K562 (cell line): Measurements from ENCODE around the gene NOTCH1. TPM values are rescaled to one million over a fixed set of nuclear protein-coding genes. Genes with fewer than 3 reads are reported as not detected.

Source experiments
- ATAC-seq: fragments of 200-7000 bp; cut with Tn5 transposase; 3 replicates; pipeline ENCODE4 v1.9.1; 2020; ENCODE audit warnings: moderate library complexity
- BruUV-seq: library from RNA; stranded (reverse); fragments of 400-500 nt; replicated peaks from 2 replicates; lab custom pipeline; 2021; lab: Mats Ljungman, UMichigan
- CTCF ChIA-PET: fragments of 300-600 bp; formaldehyde crosslinking; extraction: SDS; loops from one replicate; lab custom pipeline; 2021; ENCODE audit warnings: low intra/inter-chr PET ratio; lab: Yijun Ruan, JAX
- POLR2A ChIA-PET: fragments of 300-600, 350-650 bp; sonication (Branson Sonifier 250); formaldehyde crosslinking; extraction: SDS; loops from one replicate; lab custom pipeline; 2021; ENCODE audit warnings: antibody characterized with exemption, inconsistent platforms; lab: Yijun Ruan, JAX
- DNase-seq, 4 experiments: peaks; one replicate each; pipeline versions ENCODE4 v3.0.0 to v3.0.0-alpha.2; 2011 to 2018; ENCODE audit warnings: low spot score in 3 of 4, mixed read lengths in 3 of 4; ENCODE audit errors: extremely low read depth in 1 of 4
- FAIRE-seq: peaks from 2 replicates; lab custom pipeline; 2011; peaks lifted over from hg19 to GRCh38; lab: Jason Lieb, UNC
- H2AFZ ChIP-seq: 2 replicates; pipeline ENCODE4 v1.6.0; 2011; ENCODE audit warnings: low read depth, low read length, control low read depth, inconsistent platforms
- H3K27ac ChIP-seq: fragments of 200-600 bp; 3 replicates; pipeline ENCODE4 v1.8.0; 2011; ENCODE audit warnings: low read depth, mild to moderate bottlenecking, control low read depth, inconsistent platforms, low read length, moderate library complexity, mixed read lengths; ENCODE audit errors: extremely low read depth
- H3K27me3 ChIP-seq, 2 experiments: fragments of 300-600 bp in 1 of 2; 2 replicates in 1 of 2; 3 replicates in 1 of 2; pipeline versions ENCODE4 v1.6.0 to v1.8.0; 2011; ENCODE audit warnings: inconsistent platforms in 2 of 2, low read length in 2 of 2, mild to moderate bottlenecking in 1 of 2, mixed read lengths in 1 of 2, moderate library complexity in 1 of 2; ENCODE audit not compliant: control insufficient read depth in 2 of 2, insufficient read depth in 2 of 2
- H3K36me3 ChIP-seq: fragments of 300-600 bp; 3 replicates; pipeline ENCODE4 v1.8.0; 2011; ENCODE audit warnings: mild to moderate bottlenecking, low read length, inconsistent platforms; ENCODE audit not compliant: control insufficient read depth, insufficient read depth
- H3K4me1 ChIP-seq, 2 experiments: fragments of 200-600 bp in 1 of 2; replicated peaks in 1 of 2; 2 replicates in 1 of 2; 3 replicates in 1 of 2; pipeline versions ENCODE4 v1.5.1 to v1.8.0; 2011; ENCODE audit warnings: inconsistent platforms in 2 of 2, low read length in 2 of 2, mild to moderate bottlenecking in 1 of 2, mixed read lengths in 1 of 2, moderate library complexity in 1 of 2; ENCODE audit not compliant: control insufficient read depth in 2 of 2, insufficient read depth in 2 of 2
- H3K4me2 ChIP-seq: 2 replicates; pipeline ENCODE4 v1.6.1; 2011; ENCODE audit warnings: low read length, control low read depth, inconsistent platforms, mixed read lengths; ENCODE audit not compliant: insufficient read depth
- H3K4me3 ChIP-seq: fragments of 200-600 bp; sonication (generic), shearing (Covaris generic); 2 replicates; pipeline ENCODE4 v1.5.1; 2016; ENCODE audit warnings: control low read depth, inconsistent platforms
- H3K79me2 ChIP-seq: fragments of 200-600 bp; 3 replicates; pipeline ENCODE4 v1.8.0; 2011; ENCODE audit warnings: low read length, inconsistent platforms; ENCODE audit not compliant: control insufficient read depth, insufficient read depth
- H3K9ac ChIP-seq, 2 experiments: 2 replicates each; pipeline versions ENCODE4 v1.6.0 to v1.6.1; 2011; ENCODE audit warnings: low read depth in 2 of 2, low read length in 2 of 2, control low read depth in 1 of 2, inconsistent platforms in 1 of 2, mild to moderate bottlenecking in 1 of 2, mixed read lengths in 1 of 2; ENCODE audit not compliant: insufficient read depth in 1 of 2
- H3K9me1 ChIP-seq: one replicate; pipeline ENCODE4 v1.6.0; 2011; ENCODE audit warnings: inconsistent platforms, mild to moderate bottlenecking, low read length, moderate library complexity; ENCODE audit not compliant: control insufficient read depth, insufficient read depth
- H3K9me3 ChIP-seq: replicated peaks from 2 replicates; pipeline ENCODE4 v1.5.1; 2011; ENCODE audit warnings: low read depth, low read length, inconsistent platforms; ENCODE audit not compliant: control insufficient read depth, insufficient read depth
- H4K20me1 ChIP-seq: replicated peaks from 2 replicates; pipeline ENCODE4 v1.6.1; 2011; ENCODE audit warnings: low read length, inconsistent platforms, mixed read lengths; ENCODE audit not compliant: control insufficient read depth, insufficient read depth
- CCAR2 ChIP-seq: fragments of 200-400 bp; formaldehyde crosslinking; IDR thresholded peaks from 2 replicates; pipeline ENCODE4 v1.6.1; 2017; ENCODE audit warnings: mild to moderate bottlenecking, low read depth, low read length
- DIDO1 ChIP-seq: fragments of 450-650 bp; IDR thresholded peaks from 2 replicates; pipeline ENCODE4 v1.6.1; 2016; ENCODE audit warnings: low read depth, missing biosample characterization, missing genetic modification characterization
- MAFK ChIP-seq: IDR thresholded peaks from 2 replicates; pipeline ENCODE4 v1.6.1; 2011; ENCODE audit warnings: low read length, improper control_type of control experiment
- NEUROD1 ChIP-seq: fragments of 150-350 bp; IDR thresholded peaks from 2 replicates; pipeline ENCODE4 v1.6.1; 2014; ENCODE audit warnings: borderline replicate concordance, low read length, low read depth; ENCODE audit not compliant: partially characterized antibody
- NFYB ChIP-seq: IDR thresholded peaks from 2 replicates; pipeline ENCODE4 v1.6.1; 2011; ENCODE audit warnings: mild to moderate bottlenecking, moderate library complexity; ENCODE audit not compliant: insufficient read length; ENCODE audit errors: extremely low read depth
- PHF8 ChIP-seq: fragments of 200-600 bp; sonication (generic); IDR thresholded peaks from 2 replicates; pipeline ENCODE4 v1.6.1; 2012; ENCODE audit warnings: mixed run types, mild to moderate bottlenecking, inconsistent platforms, low read length, moderate library complexity, borderline replicate concordance
- POLR2AphosphoS2 ChIP-seq: IDR thresholded peaks from 2 replicates; pipeline ENCODE4 v1.6.1; 2012; ENCODE audit warnings: low read length, improper control_type of control experiment
- RBM22 ChIP-seq: fragments of 200-400 bp; formaldehyde crosslinking; IDR thresholded peaks from 2 replicates; pipeline ENCODE4 v1.6.1; 2018; ENCODE audit warnings: low read length, low read depth; ENCODE audit not compliant: poor library complexity, severe bottlenecking
- SMAD1 ChIP-seq: fragments of 150-350 bp; IDR thresholded peaks from 2 replicates; pipeline ENCODE4 v1.6.1; 2014; ENCODE audit warnings: low read length, low read depth; ENCODE audit not compliant: partially characterized antibody
- TARDBP ChIP-seq: fragments of 450-650 bp; IDR thresholded peaks from 2 replicates; pipeline ENCODE4 v1.6.1; 2016
- TFAM ChIP-seq: fragments of 250-450 bp; sonication (Bioruptor Pico); conservative IDR thresholded peaks from 2 replicates; pipeline ENCODE4 v1.5.0; 2021; ENCODE audit warnings: mild to moderate bottlenecking, moderate library complexity
- TGIF2 ChIP-seq: sonication (generic); formaldehyde crosslinking; IDR thresholded peaks from 2 replicates; pipeline ENCODE4 v1.8.1; 2022; ENCODE audit warnings: mild to moderate bottlenecking, missing genetic modification reagents, moderate library complexity
- ZNF282 ChIP-seq: sonication (generic); formaldehyde crosslinking; IDR thresholded peaks from 2 replicates; pipeline ENCODE4 v1.8.1; 2023; ENCODE audit warnings: missing genetic modification reagents
- ZNF311 ChIP-seq: fragments of 250-450 bp; sonication (Bioruptor Pico); IDR thresholded peaks from 2 replicates; pipeline ENCODE4 v1.4.0; 2020; ENCODE audit warnings: mild to moderate bottlenecking, moderate library complexity
- ZNF586 ChIP-seq: fragments of 450-650 bp; formaldehyde crosslinking; conservative IDR thresholded peaks from 2 replicates; pipeline ENCODE4 v1.4.0; 2020; ENCODE audit warnings: mild to moderate bottlenecking, moderate library complexity
- WGBS: fragments of 100-300 bp; shearing (Covaris generic); methylation state at CpG from one replicate; pipeline ENCODE4 v1.1.6; 2016; ENCODE audit warnings: low coverage, mixed read lengths; ENCODE audit not compliant: insufficient coverage; ENCODE audit errors: missing lambda C conversion rate; 5-methylcytosine and 5-hydroxymethylcytosine counted together
- in situ Hi-C: fragments of 300-500 bp; cut with MboI; formaldehyde crosslinking; loops from 4 replicates; pipeline ENCODE4 v1.15.0; 2018; ENCODE audit warnings: inconsistent platforms, mixed read lengths
- intact Hi-C: fragments of 100-400 bp; cut with micrococcal nuclease; formaldehyde crosslinking; loops from 2 replicates; pipeline ENCODE4 v1.14.2; 2022
- polyA plus RNA-seq, 8 experiments: library from polyadenylated mRNA; depleted of rRNA in 4 of 8; stranded (reverse) in 5 of 8; unstranded in 3 of 8; fragments of >200 nt; fragmentation: Nextera tagmentation in 2 of 8; fragmentation: Illumina TruSeq in 1 of 8; extraction: Ambion mirVana in 2 of 8; extraction: Trizol in 1 of 8; gene quantifications; 2 replicates each; pipeline versions ENCODE4 v1.2.1 to v1.2.3, GENCODE V29; 2011 to 2014; ENCODE audit warnings: inconsistent platforms in 1 of 8, missing spikeins in 1 of 8
- total RNA-seq, 7 experiments: library from RNA; depleted of rRNA in 6 of 7; stranded (reverse); fragments of >200 nt in 6 of 7; fragmentation: Illumina TruSeq in 2 of 7; extraction: Trizol in 2 of 7; gene quantifications; 2 replicates each; pipeline versions ENCODE4 v1.2.1 to v1.2.3, GENCODE V29; 2011 to 2021; ENCODE audit warnings: low replicate concordance in 1 of 7
- TF ChIP-seq, protein P1 (sequence below): fragments of 250-450 bp; sonication (Bioruptor Pico); IDR thresholded peaks from 2 replicates; pipeline ENCODE4 v1.8.0; 2021; ENCODE audit warnings: moderate library complexity, mild to moderate bottlenecking, inconsistent platforms
- TF ChIP-seq, protein P2 (sequence below): fragments of 250-450 bp; sonication (Bioruptor Pico); IDR thresholded peaks from 2 replicates; pipeline ENCODE4 v1.8.0; 2021; ENCODE audit warnings: moderate library complexity, mild to moderate bottlenecking, inconsistent platforms
- TF ChIP-seq, protein P3 (sequence below): fragments of 450-650 bp; formaldehyde crosslinking; IDR thresholded peaks from 2 replicates; pipeline ENCODE4 v1.4.0; 2022; ENCODE audit warnings: mild to moderate bottlenecking, moderate library complexity

Gene NOTCH1
- total and polyA plus RNA-seq, 9 of the 15 experiments (the other 6 are each of a cell fraction or from before 2014, with no cell fraction given): 0.03 to 31.4 (median 2.3) TPM

DNA sequence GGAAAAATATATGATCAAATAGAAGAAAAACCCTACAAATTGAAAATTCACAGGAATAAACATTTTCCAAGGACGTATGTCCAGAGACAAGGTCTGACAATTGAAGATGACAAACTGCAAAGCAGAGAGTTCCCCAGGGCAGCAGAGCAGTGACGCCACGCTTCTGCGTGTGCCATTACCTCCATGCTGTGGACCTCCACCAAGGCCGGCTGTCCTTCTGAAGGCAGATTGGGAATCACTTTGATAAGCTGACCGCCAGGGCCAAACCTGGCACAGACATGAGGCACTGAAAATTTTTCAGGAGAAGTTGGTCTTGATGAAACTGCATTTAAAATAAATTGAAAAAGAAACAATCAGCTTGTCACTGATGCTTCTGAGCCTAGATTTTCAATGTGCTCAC is 81.6 kb downstream of the NOTCH1 start:
- 92% methylated on average over 6 of the region's 6 CpGs for WGBS
- peaks cover 93% of the 10 kb centered on the region for H3K36me3 ChIP-seq

More for the DNA sequence above, 81.6 kb downstream of the NOTCH1 start:
- FAIRE-seq: no peak
- no peak overlapping the region for H3K4me3 ChIP-seq
- TF ChIP-seq, protein P1, sequence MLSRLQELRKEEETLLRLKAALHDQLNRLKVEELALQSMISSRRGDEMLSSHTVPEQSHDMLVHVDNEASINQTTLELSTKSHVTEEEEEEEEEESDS: no peak
- TF ChIP-seq DIDO1 (tag) (no peak), RBM22 (no peak), ZNF311 (CRISPR knock-in tag) (no peak), TARDBP (no peak), POLR2AphosphoS2 (no peak), TGIF2 (CRISPR knock-in tag) (no peak), MAFK (no peak), TFAM (CRISPR knock-in tag) (no peak), PHF8 (no peak), NEUROD1 (no peak), CCAR2 (no peak), ZNF282 (CRISPR knock-in tag) (no peak), ZNF586 (no peak), NFYB (no peak), SMAD1 (no peak)
- TF ChIP-seq, protein P2, sequence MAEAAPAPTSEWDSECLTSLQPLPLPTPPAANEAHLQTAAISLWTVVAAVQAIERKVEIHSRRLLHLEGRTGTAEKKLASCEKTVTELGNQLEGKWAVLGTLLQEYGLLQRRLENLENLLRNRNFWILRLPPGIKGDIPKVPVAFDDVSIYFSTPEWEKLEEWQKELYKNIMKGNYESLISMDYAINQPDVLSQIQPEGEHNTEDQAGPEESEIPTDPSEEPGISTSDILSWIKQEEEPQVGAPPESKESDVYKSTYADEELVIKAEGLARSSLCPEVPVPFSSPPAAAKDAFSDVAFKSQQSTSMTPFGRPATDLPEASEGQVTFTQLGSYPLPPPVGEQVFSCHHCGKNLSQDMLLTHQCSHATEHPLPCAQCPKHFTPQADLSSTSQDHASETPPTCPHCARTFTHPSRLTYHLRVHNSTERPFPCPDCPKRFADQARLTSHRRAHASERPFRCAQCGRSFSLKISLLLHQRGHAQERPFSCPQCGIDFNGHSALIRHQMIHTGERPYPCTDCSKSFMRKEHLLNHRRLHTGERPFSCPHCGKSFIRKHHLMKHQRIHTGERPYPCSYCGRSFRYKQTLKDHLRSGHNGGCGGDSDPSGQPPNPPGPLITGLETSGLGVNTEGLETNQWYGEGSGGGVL (CRISPR knock-in tag): no peak
- TF ChIP-seq, protein P3, sequence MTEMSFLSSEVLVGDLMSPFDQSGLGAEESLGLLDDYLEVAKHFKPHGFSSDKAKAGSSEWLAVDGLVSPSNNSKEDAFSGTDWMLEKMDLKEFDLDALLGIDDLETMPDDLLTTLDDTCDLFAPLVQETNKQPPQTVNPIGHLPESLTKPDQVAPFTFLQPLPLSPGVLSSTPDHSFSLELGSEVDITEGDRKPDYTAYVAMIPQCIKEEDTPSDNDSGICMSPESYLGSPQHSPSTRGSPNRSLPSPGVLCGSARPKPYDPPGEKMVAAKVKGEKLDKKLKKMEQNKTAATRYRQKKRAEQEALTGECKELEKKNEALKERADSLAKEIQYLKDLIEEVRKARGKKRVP: no peak
- TF ChIP-seq, all 486 proteins: peak for 0
- ChIA-PET CTCF (no interaction called here), POLR2A (interaction anchor here (0.6 to 1.8 kb wide), 4 partner anchors 10 to 22 kb away, joined by 3 to 8 read pairs (median 4); no protein-coding TSS in a partner anchor)
- DNase-seq (no peak), ATAC-seq (no peak)
- no peak overlapping the region for H3K4me2 ChIP-seq
- H3K27ac ChIP-seq: no peak overlapping the region
- H2AFZ ChIP-seq: no peak overlapping the region
- no TSS peak for BruUV-seq
- intact Hi-C loops (no loop called here), in situ Hi-C loops (no loop called here)
- no peaks in the 10 kb centered on the region; the same call in 2 of the 3 replicates for H3K79me2 ChIP-seq
- no peaks in the 10 kb centered on the region for H3K9me1 ChIP-seq
- no peaks in the 10 kb centered on the region for H3K4me1 ChIP-seq
- H3K9ac ChIP-seq: no peak overlapping the region
- H3K27me3 ChIP-seq: no peaks in the 10 kb centered on the region
- H3K9me3 ChIP-seq: no peaks in the 10 kb centered on the region
- no peaks in the 10 kb centered on the region for H4K20me1 ChIP-seq
